ENCODE results near the gene LRRC49. TPM values are rescaled to one million over a fixed set of nuclear protein-coding genes. Genes with fewer than 3 reads are reported as not detected.

LRRC49 gene
- total RNA-seq, 2 donors from 2014 or later: 23.4 to 35.3 TPM

DNA sequence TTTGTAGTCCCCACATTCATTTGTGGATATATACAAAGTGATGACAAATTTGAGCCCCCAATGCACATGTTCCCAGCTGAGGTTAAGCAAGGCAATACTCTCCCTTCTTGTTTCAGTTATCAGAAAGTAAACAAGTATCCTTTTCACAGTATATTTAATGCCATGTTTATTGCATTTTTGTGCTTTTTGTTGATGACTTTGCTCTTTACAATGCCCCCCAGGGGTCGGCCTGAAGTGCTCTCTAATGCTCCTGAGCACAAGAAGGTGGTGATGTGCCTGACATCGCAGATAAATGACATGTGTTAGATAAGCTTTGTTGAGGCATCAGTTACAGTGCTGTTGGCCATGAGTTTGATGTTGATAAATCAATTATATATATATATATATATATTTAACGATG lies 165.0 kb downstream of the LRRC49 start:
- Histone ChIP-seq H3K36me3 (no peaks in the 10 kb centered on the region), H3K9me3 (peaks cover 0 to 8% of the 10 kb centered on the region in 2 donors)
- TF ChIP-seq, protein P1, sequence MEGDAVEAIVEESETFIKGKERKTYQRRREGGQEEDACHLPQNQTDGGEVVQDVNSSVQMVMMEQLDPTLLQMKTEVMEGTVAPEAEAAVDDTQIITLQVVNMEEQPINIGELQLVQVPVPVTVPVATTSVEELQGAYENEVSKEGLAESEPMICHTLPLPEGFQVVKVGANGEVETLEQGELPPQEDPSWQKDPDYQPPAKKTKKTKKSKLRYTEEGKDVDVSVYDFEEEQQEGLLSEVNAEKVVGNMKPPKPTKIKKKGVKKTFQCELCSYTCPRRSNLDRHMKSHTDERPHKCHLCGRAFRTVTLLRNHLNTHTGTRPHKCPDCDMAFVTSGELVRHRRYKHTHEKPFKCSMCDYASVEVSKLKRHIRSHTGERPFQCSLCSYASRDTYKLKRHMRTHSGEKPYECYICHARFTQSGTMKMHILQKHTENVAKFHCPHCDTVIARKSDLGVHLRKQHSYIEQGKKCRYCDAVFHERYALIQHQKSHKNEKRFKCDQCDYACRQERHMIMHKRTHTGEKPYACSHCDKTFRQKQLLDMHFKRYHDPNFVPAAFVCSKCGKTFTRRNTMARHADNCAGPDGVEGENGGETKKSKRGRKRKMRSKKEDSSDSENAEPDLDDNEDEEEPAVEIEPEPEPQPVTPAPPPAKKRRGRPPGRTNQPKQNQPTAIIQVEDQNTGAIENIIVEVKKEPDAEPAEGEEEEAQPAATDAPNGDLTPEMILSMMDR (IDR thresholded peaks at IDR 0.05): no peak

DNA sequence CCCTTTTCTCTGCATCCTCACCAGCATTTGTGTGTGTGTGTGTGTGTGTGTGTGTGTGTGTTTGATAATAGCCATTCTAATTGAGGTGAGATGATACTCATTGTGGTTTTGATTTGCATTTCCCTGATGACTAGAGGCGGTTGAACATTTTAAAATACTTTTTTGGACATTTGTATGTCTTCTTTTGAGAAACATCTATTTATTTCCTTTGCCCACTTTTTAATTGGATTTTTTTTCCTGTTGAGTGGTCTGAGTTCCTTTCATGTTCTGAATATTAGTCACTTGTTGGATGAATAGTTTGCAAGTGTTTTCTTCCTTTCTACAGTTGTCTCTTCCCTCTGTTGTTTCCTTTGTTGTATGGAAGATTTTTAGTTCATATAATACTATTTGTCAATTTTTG lies 168.4 kb downstream of the LRRC49 start:
- no peak overlapping the region for H3K27ac ChIP-seq
- TF ChIP-seq, protein P1 (IDR thresholded peaks at IDR 0.05): no peak
- DNase-seq (ENCODE audit: low spot score): no peak

More for the DNA sequence above, 165.0 kb downstream of the LRRC49 start:
- no peak for DNase-seq (ENCODE audit: low spot score)
- Histone ChIP-seq H3K4me1 (no peaks in the 10 kb centered on the region), H3K4me3 (no peak overlapping the region), H3K27ac (no peak overlapping the region), H3K27me3 (no peaks in the 10 kb centered on the region)

GRCh38 chr15:71066983-71067382 lies 174.4 kb downstream of the LRRC49 start:
- Histone ChIP-seq H3K27me3 (no peaks in the 10 kb centered on the region), H3K4me3 (no peak overlapping the region), H3K27ac (no peak overlapping the region), H3K9me3 (no peaks in the 10 kb centered on the region), H3K4me1 (no peaks in the 10 kb centered on the region), H3K36me3 (no peaks in the 10 kb centered on the region)
- TF ChIP-seq, protein P1 (IDR thresholded peaks at IDR 0.05): no peak
- DNase-seq (ENCODE audit: low spot score): no peak

More for the DNA sequence above, 168.4 kb downstream of the LRRC49 start:
- Histone ChIP-seq H3K4me1 (no peaks in the 10 kb centered on the region), H3K9me3 (peaks cover 0 to 8% of the 10 kb centered on the region in 2 donors), H3K36me3 (no peaks in the 10 kb centered on the region), H3K4me3 (no peak overlapping the region), H3K27me3 (no peaks in the 10 kb centered on the region)

DNA sequence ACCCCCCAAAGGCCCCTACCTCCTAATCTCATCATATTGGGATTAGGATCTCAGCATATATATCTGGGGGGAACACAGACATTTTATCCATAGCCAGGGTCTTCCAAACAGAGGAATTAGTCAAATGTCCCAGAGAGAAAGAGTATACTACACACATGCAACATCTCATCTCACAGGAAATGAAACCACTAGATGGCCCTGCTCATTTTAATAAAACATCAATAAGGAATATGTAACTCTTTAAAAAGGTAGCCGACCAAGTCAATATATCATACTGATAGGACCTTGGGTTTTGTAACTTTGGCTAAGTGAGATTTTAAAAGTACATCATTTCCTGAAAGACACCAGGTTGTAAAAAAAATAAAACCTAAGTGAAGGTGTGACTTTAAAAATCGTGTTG lies 177.1 kb downstream of the LRRC49 start:
- Histone ChIP-seq H3K9me3 (no peaks in the 10 kb centered on the region), H3K27me3 (no peaks in the 10 kb centered on the region), H3K36me3 (no peaks in the 10 kb centered on the region), H3K4me1 (no peaks in the 10 kb centered on the region), H3K27ac (no peak overlapping the region), H3K4me3 (no peak overlapping the region)
- DNase-seq (ENCODE audit: low spot score): no peak
- TF ChIP-seq, protein P1 (IDR thresholded peaks at IDR 0.05): no peak

- no peaks in the 10 kb centered on the region for H3K4me1 ChIP-seq
- TF ChIP-seq, protein P1 (IDR thresholded peaks at IDR 0.05): no peak
- H3K27me3 ChIP-seq: no peaks in the 10 kb centered on the region
- H3K9me3 ChIP-seq: no peaks in the 10 kb centered on the region
- no peaks in the 10 kb centered on the region for H3K36me3 ChIP-seq
- no peak overlapping the region for H3K4me3 ChIP-seq
- H3K27ac ChIP-seq: no peak overlapping the region
- no peak for DNase-seq (ENCODE audit: low spot score)
Observed at GRCh38 chr15:71071529-71071928, 178.9 kb downstream of the LRRC49 start.

DNA sequence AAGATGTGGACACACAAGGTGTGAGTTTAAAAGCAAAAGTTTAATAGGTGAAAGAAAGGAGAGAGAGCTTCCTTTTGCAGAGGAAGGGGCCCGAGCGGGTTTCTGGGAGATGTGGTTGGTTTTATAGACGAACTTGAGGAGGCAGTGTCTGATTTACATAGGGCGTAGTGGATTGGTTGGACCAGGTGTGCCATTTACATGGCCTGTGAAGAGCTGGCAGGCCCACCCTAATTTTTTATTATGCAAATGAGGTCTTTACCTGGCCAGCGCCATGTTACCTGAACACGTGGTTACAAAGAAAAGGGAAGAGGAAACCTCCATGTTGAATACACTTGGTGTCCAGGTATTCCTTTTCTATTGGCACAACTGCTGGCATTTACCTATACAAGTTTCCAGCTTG lies 179.8 kb downstream of the LRRC49 start:
- Histone ChIP-seq H3K27ac (no peak overlapping the region), H3K9me3 (no peaks in the 10 kb centered on the region), H3K27me3 (no peaks in the 10 kb centered on the region), H3K36me3 (no peaks in the 10 kb centered on the region), H3K4me1 (no peaks in the 10 kb centered on the region), H3K4me3 (no peak overlapping the region)
- TF ChIP-seq, protein P1 (IDR thresholded peaks at IDR 0.05): no peak
- no peak for DNase-seq (ENCODE audit: low spot score)

Measured in right atrium auricular region (tissue), 2 donors.